Measurements from ENCODE around the gene KIF16B.

The KIF16B gene

GRCh38 chr20:16378122-16378521 is 195.1 kb downstream of the KIF16B start:
- ChIA-PET POLR2A (no interaction called here), CTCF (no interaction called here)
- TF ChIP-seq PRDM1 (tag by site-specific recombination; IDR thresholded peaks at IDR 0.05) = peak; percentile 18; the same call in 1 of the 2 replicates
- no peak for TF ChIP-seq ZNF664 (tag by site-specific recombination; IDR thresholded peaks at IDR 0.05)
- no peak for TF ChIP-seq ZNF211 (tag by site-specific recombination; IDR thresholded peaks at IDR 0.05; ENCODE audit: low read depth)
- TF ChIP-seq, protein P1, sequence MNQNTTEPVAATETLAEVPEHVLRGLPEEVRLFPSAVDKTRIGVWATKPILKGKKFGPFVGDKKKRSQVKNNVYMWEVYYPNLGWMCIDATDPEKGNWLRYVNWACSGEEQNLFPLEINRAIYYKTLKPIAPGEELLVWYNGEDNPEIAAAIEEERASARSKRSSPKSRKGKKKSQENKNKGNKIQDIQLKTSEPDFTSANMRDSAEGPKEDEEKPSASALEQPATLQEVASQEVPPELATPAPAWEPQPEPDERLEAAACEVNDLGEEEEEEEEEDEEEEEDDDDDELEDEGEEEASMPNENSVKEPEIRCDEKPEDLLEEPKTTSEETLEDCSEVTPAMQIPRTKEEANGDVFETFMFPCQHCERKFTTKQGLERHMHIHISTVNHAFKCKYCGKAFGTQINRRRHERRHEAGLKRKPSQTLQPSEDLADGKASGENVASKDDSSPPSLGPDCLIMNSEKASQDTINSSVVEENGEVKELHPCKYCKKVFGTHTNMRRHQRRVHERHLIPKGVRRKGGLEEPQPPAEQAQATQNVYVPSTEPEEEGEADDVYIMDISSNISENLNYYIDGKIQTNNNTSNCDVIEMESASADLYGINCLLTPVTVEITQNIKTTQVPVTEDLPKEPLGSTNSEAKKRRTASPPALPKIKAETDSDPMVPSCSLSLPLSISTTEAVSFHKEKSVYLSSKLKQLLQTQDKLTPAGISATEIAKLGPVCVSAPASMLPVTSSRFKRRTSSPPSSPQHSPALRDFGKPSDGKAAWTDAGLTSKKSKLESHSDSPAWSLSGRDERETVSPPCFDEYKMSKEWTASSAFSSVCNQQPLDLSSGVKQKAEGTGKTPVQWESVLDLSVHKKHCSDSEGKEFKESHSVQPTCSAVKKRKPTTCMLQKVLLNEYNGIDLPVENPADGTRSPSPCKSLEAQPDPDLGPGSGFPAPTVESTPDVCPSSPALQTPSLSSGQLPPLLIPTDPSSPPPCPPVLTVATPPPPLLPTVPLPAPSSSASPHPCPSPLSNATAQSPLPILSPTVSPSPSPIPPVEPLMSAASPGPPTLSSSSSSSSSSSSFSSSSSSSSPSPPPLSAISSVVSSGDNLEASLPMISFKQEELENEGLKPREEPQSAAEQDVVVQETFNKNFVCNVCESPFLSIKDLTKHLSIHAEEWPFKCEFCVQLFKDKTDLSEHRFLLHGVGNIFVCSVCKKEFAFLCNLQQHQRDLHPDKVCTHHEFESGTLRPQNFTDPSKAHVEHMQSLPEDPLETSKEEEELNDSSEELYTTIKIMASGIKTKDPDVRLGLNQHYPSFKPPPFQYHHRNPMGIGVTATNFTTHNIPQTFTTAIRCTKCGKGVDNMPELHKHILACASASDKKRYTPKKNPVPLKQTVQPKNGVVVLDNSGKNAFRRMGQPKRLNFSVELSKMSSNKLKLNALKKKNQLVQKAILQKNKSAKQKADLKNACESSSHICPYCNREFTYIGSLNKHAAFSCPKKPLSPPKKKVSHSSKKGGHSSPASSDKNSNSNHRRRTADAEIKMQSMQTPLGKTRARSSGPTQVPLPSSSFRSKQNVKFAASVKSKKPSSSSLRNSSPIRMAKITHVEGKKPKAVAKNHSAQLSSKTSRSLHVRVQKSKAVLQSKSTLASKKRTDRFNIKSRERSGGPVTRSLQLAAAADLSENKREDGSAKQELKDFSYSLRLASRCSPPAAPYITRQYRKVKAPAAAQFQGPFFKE (tag by site-specific recombination; IDR thresholded peaks at IDR 0.05; ENCODE audit: borderline replicate concordance) = no peak
- Histone ChIP-seq H3K36me3 (ENCODE audit: control insufficient read depth in 2 of 2, insufficient read depth in 1 of 2, low read length in 2 of 2) (peaks cover 0 to 33% of the 10 kb centered on the region in 2 experiments; a peak in 1 of 3 replicates), H3K27ac (ENCODE audit: extremely low read depth, low read depth, low read length) (no peak overlapping the region), H3K4me1 (ENCODE audit: control insufficient read depth, insufficient read depth, low read length) (no peaks in the 10 kb centered on the region), H3K4me3 (ENCODE audit: low read depth, low read length) (no peak overlapping the region), H3K9me3 (ENCODE audit: control insufficient read depth, insufficient read depth, low read depth, low read length) (no peaks in the 10 kb centered on the region)

GRCh38 chr20:16369441-16369840 is 203.8 kb downstream of the KIF16B start:
- CTCF ChIA-PET = no interaction called here

More at GRCh38 chr20:16369441-16369840, 203.8 kb downstream of the KIF16B start:
- H3K27ac ChIP-seq (ENCODE audit: extremely low read depth, low read depth, low read length) = no peak overlapping the region
- POLR2A ChIA-PET = no interaction called here
- peaks cover 0 to 46% of the 10 kb centered on the region in 2 experiments; a peak in 1 of 3 replicates for H3K36me3 ChIP-seq (ENCODE audit: control insufficient read depth in 2 of 2, insufficient read depth in 1 of 2, low read length in 2 of 2)
- no peaks in the 10 kb centered on the region for H3K9me3 ChIP-seq (ENCODE audit: control insufficient read depth, insufficient read depth, low read depth, low read length)
- no peaks in the 10 kb centered on the region for H3K4me1 ChIP-seq (ENCODE audit: control insufficient read depth, insufficient read depth, low read length)
- TF ChIP-seq SP7 (tag by site-specific recombination; IDR thresholded peaks at IDR 0.05) (no peak), RBAK (tag by site-specific recombination; IDR thresholded peaks at IDR 0.05) (no peak), ZNF658 (tag by site-specific recombination; IDR thresholded peaks at IDR 0.05) (no peak), ZNF175 (tag by site-specific recombination; IDR thresholded peaks at IDR 0.05) (no peak), BCL11A (tag by site-specific recombination; IDR thresholded peaks at IDR 0.05; ENCODE audit: low read depth) (no peak), ZNF623 (tag by site-specific recombination; IDR thresholded peaks at IDR 0.05) (no peak), SETDB1 (IDR thresholded peaks at IDR 0.05; ENCODE audit: insufficient read length, low read length) (no peak), ZNF140 (tag by site-specific recombination; IDR thresholded peaks at IDR 0.05) (no peak), ZNF433 (tag by site-specific recombination; IDR thresholded peaks at IDR 0.05; ENCODE audit: low read depth) (no peak), ZNF488 (tag by site-specific recombination; IDR thresholded peaks at IDR 0.05) (no peak), ZNF138 (tag by site-specific recombination; IDR thresholded peaks at IDR 0.05; ENCODE audit: borderline replicate concordance) (no peak), ZNF529 (tag by site-specific recombination; IDR thresholded peaks at IDR 0.05; ENCODE audit: insufficient replicate concordance) (no peak), ZNF19 (tag by site-specific recombination; IDR thresholded peaks at IDR 0.05; ENCODE audit: low read depth) (no peak), KLF1 (tag by site-specific recombination; IDR thresholded peaks at IDR 0.05) (no peak), ZNF48 (tag by site-specific recombination; IDR thresholded peaks at IDR 0.05) (no peak), ZNF660 (tag by site-specific recombination; IDR thresholded peaks at IDR 0.05) (no peak), ZNF324 (tag by site-specific recombination; IDR thresholded peaks at IDR 0.05) (no peak)
- TF ChIP-seq, protein P2, sequence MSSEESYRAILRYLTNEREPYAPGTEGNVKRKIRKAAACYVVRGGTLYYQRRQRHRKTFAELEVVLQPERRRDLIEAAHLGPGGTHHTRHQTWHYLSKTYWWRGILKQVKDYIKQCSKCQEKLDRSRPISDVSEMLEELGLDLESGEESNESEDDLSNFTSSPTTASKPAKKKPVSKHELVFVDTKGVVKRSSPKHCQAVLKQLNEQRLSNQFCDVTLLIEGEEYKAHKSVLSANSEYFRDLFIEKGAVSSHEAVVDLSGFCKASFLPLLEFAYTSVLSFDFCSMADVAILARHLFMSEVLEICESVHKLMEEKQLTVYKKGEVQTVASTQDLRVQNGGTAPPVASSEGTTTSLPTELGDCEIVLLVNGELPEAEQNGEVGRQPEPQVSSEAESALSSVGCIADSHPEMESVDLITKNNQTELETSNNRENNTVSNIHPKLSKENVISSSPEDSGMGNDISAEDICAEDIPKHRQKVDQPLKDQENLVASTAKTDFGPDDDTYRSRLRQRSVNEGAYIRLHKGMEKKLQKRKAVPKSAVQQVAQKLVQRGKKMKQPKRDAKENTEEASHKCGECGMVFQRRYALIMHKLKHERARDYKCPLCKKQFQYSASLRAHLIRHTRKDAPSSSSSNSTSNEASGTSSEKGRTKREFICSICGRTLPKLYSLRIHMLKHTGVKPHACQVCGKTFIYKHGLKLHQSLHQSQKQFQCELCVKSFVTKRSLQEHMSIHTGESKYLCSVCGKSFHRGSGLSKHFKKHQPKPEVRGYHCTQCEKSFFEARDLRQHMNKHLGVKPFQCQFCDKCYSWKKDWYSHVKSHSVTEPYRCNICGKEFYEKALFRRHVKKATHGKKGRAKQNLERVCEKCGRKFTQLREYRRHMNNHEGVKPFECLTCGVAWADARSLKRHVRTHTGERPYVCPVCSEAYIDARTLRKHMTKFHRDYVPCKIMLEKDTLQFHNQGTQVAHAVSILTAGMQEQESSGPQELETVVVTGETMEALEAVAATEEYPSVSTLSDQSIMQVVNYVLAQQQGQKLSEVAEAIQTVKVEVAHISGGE (tag by site-specific recombination; conservative IDR thresholded peaks at IDR 0.05; ENCODE audit: low read depth) = no peak
- H3K4me3 ChIP-seq (ENCODE audit: low read depth, low read length) = no peak overlapping the region

Data from HEK293 (cell line).